Neural progenitor cell (in vitro differentiated cells): Measurements from ENCODE around the gene C18orf63.

Experiments
- EZH2 ChIP-seq: fragments of 200-600 bp; sonication (generic); IDR thresholded peaks from 2 replicates; pipeline ENCODE4 v1.6.1; 2017; ENCODE audit warnings: antibody characterized with exemption, mild to moderate bottlenecking, moderate library complexity
- TF ChIP-seq, protein P1 (sequence below): fragments of 200-600 bp; sonication (generic); IDR thresholded peaks from 2 replicates; pipeline ENCODE4 v1.5.1; 2017; ENCODE audit warnings: antibody characterized with exemption, mild to moderate bottlenecking

DNA sequence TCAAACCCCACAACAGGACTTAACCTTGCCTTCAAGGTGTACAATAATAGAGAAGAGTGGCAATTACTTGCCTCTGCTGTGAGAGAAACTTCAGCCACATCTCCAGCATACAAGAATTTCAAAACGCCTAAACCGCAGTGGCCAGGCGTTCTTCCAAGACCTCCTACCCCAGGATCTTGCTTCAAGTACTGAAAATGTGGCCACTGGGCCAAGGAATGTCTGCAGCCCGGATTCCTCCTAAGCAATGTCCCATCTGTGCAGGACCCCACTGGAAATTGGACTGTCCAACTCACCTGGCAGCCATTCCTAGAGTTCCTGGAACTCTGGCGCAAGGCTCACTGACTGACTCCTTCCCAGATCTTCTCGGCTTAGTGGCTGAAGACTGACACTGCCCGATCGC lies 21.1 kb upstream of the C18orf63 start:
- TF ChIP-seq, protein P1, sequence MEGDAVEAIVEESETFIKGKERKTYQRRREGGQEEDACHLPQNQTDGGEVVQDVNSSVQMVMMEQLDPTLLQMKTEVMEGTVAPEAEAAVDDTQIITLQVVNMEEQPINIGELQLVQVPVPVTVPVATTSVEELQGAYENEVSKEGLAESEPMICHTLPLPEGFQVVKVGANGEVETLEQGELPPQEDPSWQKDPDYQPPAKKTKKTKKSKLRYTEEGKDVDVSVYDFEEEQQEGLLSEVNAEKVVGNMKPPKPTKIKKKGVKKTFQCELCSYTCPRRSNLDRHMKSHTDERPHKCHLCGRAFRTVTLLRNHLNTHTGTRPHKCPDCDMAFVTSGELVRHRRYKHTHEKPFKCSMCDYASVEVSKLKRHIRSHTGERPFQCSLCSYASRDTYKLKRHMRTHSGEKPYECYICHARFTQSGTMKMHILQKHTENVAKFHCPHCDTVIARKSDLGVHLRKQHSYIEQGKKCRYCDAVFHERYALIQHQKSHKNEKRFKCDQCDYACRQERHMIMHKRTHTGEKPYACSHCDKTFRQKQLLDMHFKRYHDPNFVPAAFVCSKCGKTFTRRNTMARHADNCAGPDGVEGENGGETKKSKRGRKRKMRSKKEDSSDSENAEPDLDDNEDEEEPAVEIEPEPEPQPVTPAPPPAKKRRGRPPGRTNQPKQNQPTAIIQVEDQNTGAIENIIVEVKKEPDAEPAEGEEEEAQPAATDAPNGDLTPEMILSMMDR: no peak
- TF ChIP-seq EZH2: no peak
